ENCODE measurements around the gene MRGPRF.

DNA sequence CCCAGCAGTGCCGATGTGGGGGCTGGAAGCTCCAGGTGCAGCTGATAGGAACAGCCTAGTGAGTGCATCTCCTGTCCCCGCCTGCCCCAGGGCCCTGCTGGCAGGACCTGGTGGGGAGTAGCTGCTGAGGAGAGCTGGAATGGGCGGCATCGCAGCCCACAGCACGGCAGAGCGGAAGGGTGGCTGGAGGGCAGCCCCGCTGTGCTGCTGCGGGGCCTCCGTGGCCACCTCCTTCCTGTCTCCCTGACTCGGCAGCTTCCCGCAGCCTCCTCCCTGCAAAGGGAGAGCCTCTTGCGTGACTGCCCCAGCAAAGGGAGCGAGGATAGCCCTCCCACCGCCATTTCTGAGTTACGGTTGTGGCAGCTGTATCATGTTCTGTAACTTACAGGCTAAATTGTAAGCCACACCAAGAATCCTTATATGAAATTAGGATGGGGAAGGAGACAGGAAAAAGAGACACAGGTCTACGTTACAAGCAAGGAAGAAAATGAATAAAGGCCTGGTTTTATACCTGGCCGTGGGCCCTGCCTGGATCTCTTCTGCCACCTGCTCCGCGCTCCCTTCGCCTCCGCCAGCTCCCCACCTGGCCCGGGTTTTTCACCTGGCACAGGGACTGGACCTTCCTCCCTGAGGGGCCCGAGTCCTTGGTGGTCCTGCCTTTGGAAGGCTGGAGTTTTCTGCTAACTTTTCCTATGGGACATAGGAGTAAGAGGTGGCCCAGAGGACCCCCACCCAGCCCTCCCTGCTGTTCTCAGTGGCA is 45.6 kb upstream of the MRGPRF start:
- TF ChIP-seq, protein P1, sequence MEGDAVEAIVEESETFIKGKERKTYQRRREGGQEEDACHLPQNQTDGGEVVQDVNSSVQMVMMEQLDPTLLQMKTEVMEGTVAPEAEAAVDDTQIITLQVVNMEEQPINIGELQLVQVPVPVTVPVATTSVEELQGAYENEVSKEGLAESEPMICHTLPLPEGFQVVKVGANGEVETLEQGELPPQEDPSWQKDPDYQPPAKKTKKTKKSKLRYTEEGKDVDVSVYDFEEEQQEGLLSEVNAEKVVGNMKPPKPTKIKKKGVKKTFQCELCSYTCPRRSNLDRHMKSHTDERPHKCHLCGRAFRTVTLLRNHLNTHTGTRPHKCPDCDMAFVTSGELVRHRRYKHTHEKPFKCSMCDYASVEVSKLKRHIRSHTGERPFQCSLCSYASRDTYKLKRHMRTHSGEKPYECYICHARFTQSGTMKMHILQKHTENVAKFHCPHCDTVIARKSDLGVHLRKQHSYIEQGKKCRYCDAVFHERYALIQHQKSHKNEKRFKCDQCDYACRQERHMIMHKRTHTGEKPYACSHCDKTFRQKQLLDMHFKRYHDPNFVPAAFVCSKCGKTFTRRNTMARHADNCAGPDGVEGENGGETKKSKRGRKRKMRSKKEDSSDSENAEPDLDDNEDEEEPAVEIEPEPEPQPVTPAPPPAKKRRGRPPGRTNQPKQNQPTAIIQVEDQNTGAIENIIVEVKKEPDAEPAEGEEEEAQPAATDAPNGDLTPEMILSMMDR (IDR thresholded peaks at IDR 0.05) = no peak
- TF ChIP-seq POLR2A (IDR thresholded peaks at IDR 0.05) = no peak
